Endothelial cell of umbilical vein (primary cell): ENCODE measurements around the gene KHNYN.
"Not testable (repeated sequence)": the region's sequence is repeated elsewhere in the genome, so short reads cannot be mapped to it uniquely, and the experiment has no call there.

ENCODE experiments used
- CTCF ChIP-seq, 2 donors: IDR thresholded peaks; 1 replicate in 1 of 2; 2 replicates in 1 of 2; pipeline ENCODE4 v1.5.1; 2011; ENCODE audit warnings: low read length in 2 of 2, mild to moderate bottlenecking in 2 of 2, moderate library complexity in 2 of 2, control low read depth in 1 of 2, inconsistent platforms in 1 of 2, low read depth in 1 of 2; ENCODE audit not compliant: insufficient read depth in 1 of 2; ENCODE audit errors: extremely low read depth in 1 of 2
- POLR2A ChIP-seq: IDR thresholded peaks from 2 replicates; pipeline ENCODE4 v1.6.1; 2012; ENCODE audit warnings: low read depth, mild to moderate bottlenecking, control low read depth, low read length
- TF ChIP-seq, protein P1 (sequence below): IDR thresholded peaks from 2 replicates; pipeline ENCODE4 v1.6.1; 2011; ENCODE audit not compliant: insufficient read depth, insufficient read length

DNA sequence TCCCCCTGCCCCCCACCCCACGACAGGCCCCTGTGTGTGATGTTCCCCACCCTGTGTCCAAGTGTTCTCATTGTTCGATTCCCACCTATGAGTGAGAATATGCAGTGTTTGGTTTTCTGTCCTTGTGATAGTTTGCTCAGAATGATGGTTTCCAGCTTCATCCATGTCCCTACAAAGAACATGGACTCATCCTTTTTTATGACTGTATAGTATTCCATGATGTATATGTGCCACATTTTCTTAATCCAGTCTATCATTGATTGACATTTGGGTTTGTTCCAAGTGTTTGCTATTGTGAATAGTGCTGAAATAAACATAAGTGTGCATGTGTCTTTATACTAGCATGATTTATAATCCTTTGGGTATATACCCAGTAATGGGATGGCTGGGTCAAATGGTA, 40.7 kb downstream of the KHNYN start:
- TF ChIP-seq, protein P1, sequence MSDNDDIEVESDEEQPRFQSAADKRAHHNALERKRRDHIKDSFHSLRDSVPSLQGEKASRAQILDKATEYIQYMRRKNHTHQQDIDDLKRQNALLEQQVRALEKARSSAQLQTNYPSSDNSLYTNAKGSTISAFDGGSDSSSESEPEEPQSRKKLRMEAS, result not testable (repeated sequence)
- not testable (repeated sequence) for TF ChIP-seq CTCF (IDR thresholded peaks at IDR 0.05; ENCODE audit: extremely low read depth in 1 of 2, insufficient read depth in 1 of 2, low read depth in 1 of 2, low read length in 2 of 2); POLR2A
